Kidney tubule cell (primary cell): Measurements from ENCODE around the gene ENOX2.

ENCODE experiments used
- DNase-seq: peaks from one replicate; pipeline ENCODE4 v3.0.0-alpha.2; 2018; ENCODE audit warnings: low spot score

ENOX2 gene

GRCh38 chrX:130696542-130696941 lies 206.5 kb downstream of the ENOX2 start:
- DNase-seq = no peak

GRCh38 chrX:130695931-130696330 lies 207.1 kb downstream of the ENOX2 start:
- DNase-seq = no peak

GRCh38 chrX:130694983-130695382 lies 208.0 kb downstream of the ENOX2 start:
- DNase-seq = no peak

GRCh38 chrX:130691576-130691975 lies 211.4 kb downstream of the ENOX2 start:
- DNase-seq = no peak

- DNase-seq = no peak
Measured at GRCh38 chrX:130688360-130688759, 214.6 kb downstream of the ENOX2 start.

- DNase-seq = peak; percentile 29
Measured at GRCh38 chrX:130682990-130683389, 220.0 kb downstream of the ENOX2 start.

- DNase-seq = peak; percentile 27
Measured at GRCh38 chrX:130680164-130681035, 222.6 kb downstream of the ENOX2 start.

GRCh38 chrX:130676861-130677260 lies 226.1 kb downstream of the ENOX2 start:
- peak; percentile 2 for DNase-seq

- no peak for DNase-seq
Measured at GRCh38 chrX:130672214-130672613, 230.8 kb downstream of the ENOX2 start.

- peak; percentile 22 for DNase-seq
Measured at GRCh38 chrX:130669233-130669632, 233.8 kb downstream of the ENOX2 start.

- no peak for DNase-seq
Measured at GRCh38 chrX:130665263-130665662, 237.7 kb downstream of the ENOX2 start.

GRCh38 chrX:130658310-130658709 lies 244.7 kb downstream of the ENOX2 start:
- no peak for DNase-seq

- DNase-seq = peak; percentile 31
Measured at GRCh38 chrX:130654409-130654950, 248.5 kb downstream of the ENOX2 start.

- DNase-seq = no peak
Measured at GRCh38 chrX:130652824-130653578, 250.0 kb downstream of the ENOX2 start.

GRCh38 chrX:130649738-130650137 lies 253.3 kb downstream of the ENOX2 start:
- no peak for DNase-seq

GRCh38 chrX:130647468-130647867 lies 255.5 kb downstream of the ENOX2 start:
- no peak for DNase-seq

GRCh38 chrX:130645955-130646583 lies 256.9 kb downstream of the ENOX2 start:
- no peak for DNase-seq

- no peak for DNase-seq
Measured at GRCh38 chrX:130637591-130637990, 265.4 kb downstream of the ENOX2 start.

- no peak for DNase-seq
Measured at GRCh38 chrX:130636277-130636676, 266.7 kb downstream of the ENOX2 start.

GRCh38 chrX:130631011-130631410 lies 272.0 kb downstream of the ENOX2 start:
- DNase-seq = no peak

- no peak for DNase-seq
Measured at GRCh38 chrX:130628516-130628915, 274.5 kb downstream of the ENOX2 start.

GRCh38 chrX:130626521-130626920 lies 276.5 kb downstream of the ENOX2 start:
- peak; percentile 19 for DNase-seq
